NCI-H1417 (cell line): Measurements from ENCODE around the gene HLA-DQB1.

ENCODE experiments used
- DNase-seq, 3 experiments: peaks; one replicate each; lab custom pipeline; 2025; lab: John Stamatoyannopoulos, UW

HLA-DQB1 gene

DNA sequence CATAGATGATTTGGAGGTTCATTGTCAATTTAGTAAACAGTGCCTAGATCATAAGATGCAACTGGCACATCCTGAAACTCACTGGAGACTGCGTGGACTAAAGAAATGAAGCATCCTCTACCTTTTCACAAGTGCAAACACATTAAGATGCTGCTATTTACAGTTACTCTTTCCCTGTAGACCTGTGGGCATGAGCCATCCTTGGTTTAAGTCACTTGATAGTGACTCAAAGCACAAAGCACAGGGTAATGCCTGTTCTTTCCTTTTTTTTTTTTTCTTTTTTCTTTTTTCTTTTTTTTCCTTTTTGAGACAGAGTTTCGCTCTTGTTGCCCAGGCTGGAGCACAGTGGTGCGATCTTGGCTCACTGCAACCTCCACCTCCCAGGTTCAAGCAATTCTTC lies 39.2 kb downstream of the HLA-DQB1 start:
- no peak for DNase-seq

DNA sequence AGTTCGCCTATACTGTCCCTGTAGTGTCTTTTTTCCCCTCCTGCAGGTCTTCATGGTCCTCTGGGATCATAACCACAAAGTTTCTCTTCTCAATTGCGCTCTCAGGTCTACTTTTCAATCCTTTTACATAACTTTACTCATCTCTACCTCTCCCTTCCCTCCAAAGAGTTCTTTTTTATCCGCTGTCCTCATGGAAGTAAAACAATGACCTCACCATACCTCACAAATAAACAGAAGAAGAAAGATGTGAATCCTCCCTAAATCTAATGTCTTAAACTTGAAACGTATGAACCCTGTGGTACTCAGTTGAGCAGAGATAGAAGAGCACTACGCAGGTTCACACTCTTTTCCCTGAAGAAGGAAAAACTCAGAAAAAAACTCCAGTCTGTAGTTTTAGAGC lies 41.3 kb downstream of the HLA-DQB1 start:
- no peak for DNase-seq

DNA sequence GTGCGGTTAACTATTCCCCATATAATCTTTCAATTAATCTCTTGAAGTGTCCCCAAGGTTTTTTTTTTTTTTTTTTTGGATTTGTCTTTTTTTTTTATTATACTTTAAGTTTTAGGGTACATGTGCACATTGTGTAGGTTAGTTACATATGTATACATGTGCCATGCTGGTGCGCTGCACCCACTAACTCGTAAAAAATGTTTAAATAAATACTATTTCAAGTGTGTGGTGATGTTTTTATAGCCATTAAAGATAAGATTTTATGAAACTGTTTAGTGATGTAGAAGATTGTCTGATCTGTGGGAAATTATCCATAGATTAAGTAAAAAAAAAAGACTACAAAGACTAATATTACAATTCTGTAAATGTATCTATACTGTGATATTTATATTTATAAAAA lies 41.9 kb downstream of the HLA-DQB1 start:
- DNase-seq, result no peak

DNA sequence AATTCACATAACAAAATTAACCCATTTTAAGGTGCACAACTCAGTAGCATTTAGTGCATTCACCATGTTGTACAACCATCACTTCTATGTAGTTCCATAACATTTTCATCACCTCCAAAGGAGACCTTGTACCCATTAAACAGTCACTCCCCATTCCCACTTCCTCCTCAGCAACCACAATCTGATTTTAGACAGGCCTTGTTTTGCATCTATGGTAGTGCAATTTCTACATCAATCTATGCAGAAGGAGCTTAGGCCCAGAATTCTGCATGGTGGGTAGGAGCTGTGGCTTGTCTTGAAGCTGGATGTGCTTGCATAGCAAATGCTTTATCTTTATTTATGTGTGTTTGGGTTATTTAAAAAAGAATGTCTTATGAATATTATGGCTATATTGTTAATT lies 42.8 kb downstream of the HLA-DQB1 start:
- DNase-seq, result no peak

DNA sequence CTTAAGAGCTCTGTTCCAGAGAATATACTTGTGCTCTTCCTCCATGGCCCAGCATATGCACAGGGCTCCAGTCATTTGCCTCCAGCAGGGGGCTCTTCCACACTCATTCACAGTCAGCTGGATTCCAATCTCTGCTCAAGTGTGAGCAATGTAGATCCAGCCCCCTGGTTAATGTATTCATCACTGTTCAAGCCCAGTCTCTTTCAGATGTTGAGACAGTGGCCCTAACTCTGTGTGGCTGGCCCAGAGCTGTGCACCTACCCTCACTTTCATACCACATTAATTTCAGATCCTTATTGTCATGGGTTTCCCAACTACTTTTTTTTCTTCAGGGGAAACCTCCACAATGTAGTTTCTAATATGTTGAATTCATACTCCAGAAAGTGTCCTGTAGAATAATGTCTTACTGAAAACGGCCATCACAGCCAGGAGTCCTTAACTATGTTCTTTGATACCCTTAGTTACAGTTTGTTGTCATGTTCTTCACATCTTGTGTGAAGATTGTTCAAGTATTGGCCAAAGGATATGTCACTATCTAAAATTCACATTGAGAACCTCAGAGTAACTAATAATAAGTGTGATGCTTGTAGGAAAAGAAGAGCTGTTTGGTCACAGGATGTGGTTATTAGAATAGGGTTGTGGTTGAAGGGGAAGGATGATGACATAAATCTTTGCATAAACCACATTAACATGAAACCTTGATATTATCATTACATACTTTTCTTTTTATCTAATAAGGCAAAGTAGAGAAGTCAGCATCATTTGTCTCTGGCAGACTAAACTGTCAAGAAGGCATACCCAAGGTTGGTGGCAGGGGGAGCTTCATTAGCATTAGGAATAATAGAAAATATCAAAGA lies 43.7 kb downstream of the HLA-DQB1 start:
- peak; percentile 0 to 29 (median 16) for DNase-seq

DNA sequence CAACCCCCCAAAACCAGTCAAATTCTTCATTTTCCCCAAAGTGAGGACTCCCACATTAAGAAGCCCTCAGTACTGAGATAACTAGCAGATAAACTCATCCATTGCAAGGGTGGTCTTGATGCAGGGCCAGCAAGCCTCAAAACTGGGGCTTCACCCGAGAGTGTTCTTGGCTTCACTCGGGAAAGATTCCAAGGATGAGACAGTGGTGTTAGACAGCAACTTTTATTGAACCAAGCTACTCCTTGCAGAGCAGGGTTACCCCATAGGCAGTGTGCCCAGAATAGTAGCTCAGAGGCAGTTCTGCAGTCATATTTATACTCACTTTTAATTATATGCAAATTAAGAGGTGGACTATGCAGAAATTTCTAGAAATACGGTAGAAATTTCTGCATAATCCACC lies 45.1 kb downstream of the HLA-DQB1 start:
- no peak for DNase-seq

DNA sequence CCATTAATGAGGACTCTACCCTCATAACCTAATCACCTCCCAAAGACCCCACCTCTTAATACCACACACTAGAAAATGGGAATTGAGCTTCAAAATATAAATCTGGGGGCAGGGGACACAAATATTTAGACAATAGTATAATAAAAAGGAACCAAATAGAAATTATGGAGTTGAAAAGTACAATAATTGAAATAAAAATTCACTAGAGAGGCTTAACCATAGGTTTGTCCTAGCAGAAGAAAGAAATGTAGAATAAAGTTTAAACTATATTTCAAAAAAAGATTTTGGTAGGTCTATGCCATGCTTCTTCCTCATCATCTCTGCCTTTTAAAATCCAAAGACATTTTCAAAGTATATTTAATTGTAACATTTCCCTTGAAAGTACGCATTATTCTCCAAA lies 48.7 kb downstream of the HLA-DQB1 start:
- no peak for DNase-seq

DNA sequence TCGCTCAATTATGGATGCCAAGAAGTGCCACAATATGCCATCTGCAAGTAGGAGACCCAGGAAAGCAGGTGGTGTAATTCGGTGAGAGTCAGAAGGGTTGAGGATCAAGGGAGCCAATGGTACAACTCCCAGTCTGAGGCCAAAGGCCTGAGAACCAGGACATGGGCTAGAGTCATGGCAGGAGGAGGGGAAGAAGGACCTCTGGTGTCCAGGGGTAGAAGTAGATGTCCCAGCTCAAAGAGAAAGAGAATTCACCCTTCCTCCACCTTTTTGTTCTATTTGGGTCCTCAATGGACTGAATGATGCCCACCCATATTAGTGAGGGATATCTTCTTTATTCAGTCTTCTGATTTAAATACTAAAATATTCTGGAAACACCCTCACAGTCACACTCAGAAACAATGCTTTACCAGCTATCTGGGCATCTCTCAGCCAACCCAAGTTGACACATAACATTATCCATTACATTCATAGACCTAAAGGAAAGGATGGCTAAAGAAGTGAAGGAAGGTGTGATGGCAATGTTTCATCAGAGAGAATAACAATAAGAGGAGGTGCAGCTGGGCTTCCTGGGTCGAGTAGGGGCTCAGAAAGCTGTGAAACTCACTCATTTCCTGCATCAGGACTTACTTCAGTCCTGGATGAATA lies 50.4 kb downstream of the HLA-DQB1 start:
- DNase-seq, result no peak

DNA sequence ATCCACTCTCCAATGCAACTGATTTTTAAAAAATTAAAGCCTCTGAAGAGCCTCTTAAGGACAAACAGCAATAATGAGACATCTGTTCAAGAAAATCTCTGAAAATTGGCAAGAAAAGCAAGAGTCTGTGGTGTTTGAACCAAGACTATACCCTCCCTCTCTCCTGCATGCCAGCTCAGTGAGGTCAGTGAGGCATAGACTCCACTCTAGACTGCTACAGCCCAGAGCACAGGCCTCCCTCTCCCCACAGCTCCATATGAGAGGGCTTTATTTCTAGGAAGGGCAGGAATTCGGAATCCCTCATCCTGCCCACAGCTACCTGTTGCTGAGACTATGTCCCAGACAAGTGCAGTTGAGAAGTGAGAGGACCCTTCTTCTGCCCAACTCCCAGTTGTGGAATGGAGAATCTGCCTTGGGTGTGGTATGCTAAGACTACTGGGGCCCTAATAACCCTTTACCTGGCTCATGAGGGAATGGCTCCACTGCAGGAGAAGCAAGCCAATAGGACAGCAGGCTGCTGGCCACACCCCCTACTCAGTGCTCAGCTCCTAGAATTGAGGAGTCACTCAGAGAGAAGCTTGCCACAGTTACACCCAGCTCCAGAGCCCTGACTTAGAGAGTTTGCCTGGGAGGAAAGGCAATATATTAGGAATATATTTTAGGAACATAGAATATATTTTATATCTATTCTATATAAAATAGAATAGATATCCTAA lies 51.9 kb downstream of the HLA-DQB1 start:
- no peak for DNase-seq

DNA sequence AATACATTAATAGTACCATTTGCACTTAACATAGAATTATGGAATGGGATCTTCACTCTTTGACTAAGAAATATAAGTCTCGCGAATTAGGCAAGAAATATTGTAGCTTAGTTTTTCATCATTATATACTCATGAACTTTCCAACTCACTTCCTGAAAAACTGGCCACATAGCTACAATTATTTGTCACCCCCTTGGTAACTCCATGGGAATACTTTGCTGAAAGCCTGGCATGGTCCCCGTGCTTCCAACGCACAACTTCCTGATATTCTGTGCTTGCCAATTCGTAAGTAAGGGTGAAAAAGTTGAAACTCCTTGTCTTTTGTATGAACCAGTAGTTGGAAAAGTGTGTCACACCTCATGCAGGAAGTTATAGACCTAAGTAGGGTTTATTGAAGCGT lies 53.0 kb downstream of the HLA-DQB1 start:
- DNase-seq, result no peak

DNA sequence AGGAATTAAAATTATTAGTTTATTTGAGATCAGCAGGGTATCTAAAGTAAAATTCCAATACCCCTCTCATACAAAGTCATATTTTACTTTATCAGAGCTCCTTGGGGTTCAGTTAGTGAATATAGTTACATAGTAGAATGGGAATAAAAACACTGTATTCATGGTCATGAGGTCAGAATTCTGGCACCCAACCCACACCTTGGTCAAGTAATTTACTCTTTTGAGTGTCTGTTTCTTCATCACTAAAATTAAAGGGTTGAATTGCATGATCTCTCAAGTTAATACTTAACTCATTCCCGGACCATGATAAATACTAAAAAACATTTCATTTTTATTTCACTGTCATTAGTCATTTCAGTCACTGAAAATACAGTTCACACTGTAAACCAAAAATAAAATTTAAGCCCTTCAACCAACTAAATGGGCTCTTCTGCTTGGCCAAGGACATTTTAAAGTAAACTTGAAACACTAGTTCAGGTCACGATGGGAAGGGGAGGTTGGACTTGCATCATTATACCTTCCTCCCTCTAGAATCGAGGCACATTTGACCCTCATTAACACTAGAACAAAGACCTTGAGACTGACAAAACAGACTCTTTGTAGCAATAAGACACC lies 55.7 kb downstream of the HLA-DQB1 start:
- DNase-seq, result no peak

DNA sequence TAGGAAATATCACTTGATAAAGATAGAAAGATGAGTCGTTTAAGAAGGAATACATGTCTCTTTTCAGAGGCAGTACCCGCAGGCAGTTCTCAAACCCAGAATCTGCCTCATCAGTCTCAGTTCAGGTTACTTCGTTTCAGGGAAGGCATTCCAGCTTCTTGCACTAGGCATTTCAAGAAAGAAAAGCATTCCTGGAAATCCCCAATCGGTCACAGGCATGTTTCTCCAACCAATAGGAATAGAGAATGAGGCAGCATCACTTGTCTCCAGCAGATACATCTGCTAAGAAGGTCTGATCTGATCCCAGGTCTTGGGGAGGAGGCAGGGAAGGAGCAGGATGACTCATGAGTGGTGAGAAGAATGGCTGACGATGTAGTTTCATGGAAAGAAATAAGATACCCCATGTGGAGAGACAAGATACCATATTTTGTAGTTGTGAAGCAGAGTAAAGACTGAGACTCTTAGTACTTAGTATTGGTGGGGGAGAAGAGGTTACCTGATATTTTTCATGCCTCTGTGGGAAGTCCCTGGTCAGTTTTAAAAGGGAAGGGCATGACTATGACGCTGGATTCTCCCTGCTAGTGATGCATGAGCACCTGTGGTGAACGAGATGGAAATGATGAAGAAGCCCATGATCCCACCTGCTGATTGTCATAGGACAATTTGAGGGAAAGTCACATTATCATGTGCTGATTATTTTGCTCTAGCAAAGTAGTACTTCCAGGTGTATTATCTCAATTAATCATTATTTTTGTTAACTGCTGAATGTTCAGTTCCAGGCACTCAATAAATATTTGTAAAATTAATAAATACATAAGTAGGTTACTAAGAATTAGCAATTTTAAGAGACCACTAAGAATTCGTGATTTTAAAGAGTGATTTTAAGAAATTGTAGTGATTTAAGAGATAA lies 56.5 kb downstream of the HLA-DQB1 start:
- DNase-seq, result peak in 2 of 3 experiments; percentile 24 to 77
